PC-3 (cell line): Measurements from ENCODE around the gene JAZF1. TPM values are rescaled to one million over a fixed set of nuclear protein-coding genes. Genes with fewer than 3 reads are reported as not detected.

Experiments used
- ATAC-seq: fragments of 200-7000 bp; cut with Tn5 transposase; 2 replicates; pipeline ENCODE4 v1.9.1; 2020; ENCODE audit warnings: mild to moderate bottlenecking, moderate library complexity
- BruUV-seq: library from RNA; stranded (reverse); fragments of 400-500 nt; replicated peaks from 2 replicates; lab custom pipeline; 2021; lab: Mats Ljungman, UMichigan
- CTCF ChIA-PET: fragments of 300-600 bp; sonication (Branson Sonifier 250); formaldehyde crosslinking; loops from one replicate; lab custom pipeline; 2022; ENCODE audit warnings: antibody characterized with exemption; lab: Charles Lee
- POLR2A ChIA-PET: fragments of 300-600 bp; sonication (Branson Sonifier 250); formaldehyde crosslinking; loops from one replicate; lab custom pipeline; 2022; ENCODE audit warnings: antibody characterized with exemption; ENCODE audit not compliant: unreplicated experiment; lab: Charles Lee
- DNase-seq: peaks from one replicate; pipeline ENCODE4 v3.0.0-alpha.2; 2015
- H2AFZ ChIP-seq: fragments of 300-600 bp; sonication (generic); 2 replicates; pipeline ENCODE4 v1.6.0; 2016; ENCODE audit warnings: antibody characterized with exemption, low read length
- H3F3A ChIP-seq: fragments of 300-600 bp; sonication (generic); one replicate; pipeline ENCODE4 v1.6.0; 2017; ENCODE audit warnings: antibody characterized with exemption, low read length, control low read depth, mild to moderate bottlenecking; ENCODE audit not compliant: unreplicated experiment
- H3K27ac ChIP-seq: fragments of 300-600 bp; sonication (generic); 2 replicates; pipeline ENCODE4 v1.5.1; 2016; ENCODE audit warnings: mild to moderate bottlenecking, low read length
- H3K27me3 ChIP-seq: fragments of 300-600 bp; sonication (generic); 2 replicates; pipeline ENCODE4 v1.6.1; 2016; ENCODE audit warnings: low read length, mixed read lengths
- H3K36me3 ChIP-seq: fragments of 300-600 bp; sonication (generic); 2 replicates; pipeline ENCODE4 v1.6.1; 2016; ENCODE audit warnings: low read depth, mixed run types, low read length, mixed read lengths
- H3K4me1 ChIP-seq: fragments of 300-600 bp; sonication (generic); 2 replicates; pipeline ENCODE4 v1.5.1; 2016; ENCODE audit warnings: low read length; ENCODE audit not compliant: insufficient read depth
- H3K4me2 ChIP-seq: fragments of 300-600 bp; sonication (generic); 2 replicates; pipeline ENCODE4 v1.6.0; 2016; ENCODE audit warnings: low read length
- H3K4me3 ChIP-seq: fragments of 300-600 bp; sonication (generic); 2 replicates; pipeline ENCODE4 v1.5.1; 2016; ENCODE audit warnings: mild to moderate bottlenecking, low read length, mixed read lengths
- H3K79me2 ChIP-seq: fragments of 300-600 bp; sonication (generic); 2 replicates; pipeline ENCODE4 v1.6.1; 2017; ENCODE audit warnings: low read length, mixed read lengths
- H3K9ac ChIP-seq: fragments of 300-600 bp; sonication (generic); 2 replicates; pipeline ENCODE4 v1.6.0; 2016; ENCODE audit warnings: mild to moderate bottlenecking, low read length
- H3K9me2 ChIP-seq: fragments of 300-600 bp; sonication (generic); replicated peaks from 2 replicates; pipeline ENCODE4 v1.6.1; 2016; ENCODE audit warnings: mixed run types, low read length, mixed read lengths
- H3K9me3 ChIP-seq: fragments of 300-600 bp; sonication (generic); 2 replicates; pipeline ENCODE4 v1.6.1; 2016; ENCODE audit warnings: low read length, mixed read lengths
- H4K20me1 ChIP-seq: fragments of 300-600 bp; sonication (generic); 2 replicates; pipeline ENCODE4 v1.6.1; 2016; ENCODE audit warnings: low read length, mixed read lengths
- EZH2 ChIP-seq: fragments of 300-600 bp; sonication (generic); IDR thresholded peaks from one replicate; pipeline ENCODE4 v1.6.1; 2017; ENCODE audit warnings: antibody characterized with exemption, mild to moderate bottlenecking, low read length; ENCODE audit not compliant: unreplicated experiment
- EZH2phosphoT487 ChIP-seq: fragments of 300-600 bp; sonication (generic); IDR thresholded peaks from 2 replicates; pipeline ENCODE4 v1.6.1; 2018; ENCODE audit warnings: mild to moderate bottlenecking, antibody characterized with exemption, low read length, borderline replicate concordance
- intact Hi-C: fragments of 100-400 bp; cut with micrococcal nuclease; formaldehyde crosslinking; loops from 2 replicates; pipeline ENCODE4 v1.9.0; 2023
- total RNA-seq: library from RNA; depleted of rRNA; stranded (reverse); fragments of >200 nt; gene quantifications from 2 replicates; pipeline ENCODE4 v1.2.3, GENCODE V29; 2014
- TF ChIP-seq, protein P1 (sequence below): fragments of 300-600 bp; sonication (generic); conservative IDR thresholded peaks from 2 replicates; pipeline ENCODE4 v1.5.1; 2017; ENCODE audit warnings: antibody characterized with exemption, low read depth, mild to moderate bottlenecking, low read length

Gene JAZF1
- total RNA-seq, 1 experiment from 2014 or later = 2.3 TPM

DNA sequence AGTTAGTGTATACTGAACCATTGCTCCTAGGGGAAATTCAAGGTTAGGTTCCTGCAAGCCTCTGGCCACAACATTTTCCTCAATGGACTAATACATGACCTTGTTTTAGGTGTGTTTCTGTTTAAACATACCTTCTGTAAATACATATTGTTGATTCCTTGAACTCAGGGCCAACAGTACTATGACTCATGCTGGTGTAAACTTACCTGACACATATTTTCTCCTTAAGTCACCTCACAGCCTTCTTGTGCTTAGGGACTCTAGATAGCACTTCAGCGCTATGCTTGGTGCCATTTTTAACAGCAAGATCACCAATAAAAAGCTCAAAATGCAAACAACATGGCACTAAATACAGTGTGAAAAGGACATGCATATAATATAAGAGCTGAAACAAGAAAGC, 264.2 kb downstream of the JAZF1 start:
- Histone ChIP-seq H4K20me1 (no peaks in the 10 kb centered on the region), H3K4me1 (peaks cover 41% of the 10 kb centered on the region), H3K27me3 (no peaks in the 10 kb centered on the region), H3K9me3 (no peaks in the 10 kb centered on the region), H3K9me2 (no peaks in the 10 kb centered on the region), H2AFZ (no peak overlapping the region), H3K79me2 (no peaks in the 10 kb centered on the region), H3K9ac (no peak overlapping the region), H3K4me3 (no peak overlapping the region), H3F3A (no peaks in the 10 kb centered on the region), H3K4me2 (peak overlapping the region; percentile 20; the same call in 1 of the 2 replicates), H3K36me3 (peaks cover 5% of the 10 kb centered on the region; the same call in 1 of the 2 replicates), H3K27ac (peak overlapping the region; percentile 40; the same call in 1 of the 2 replicates)
- DNase-seq = peak; percentile 81
- ChIA-PET POLR2A (interaction anchor here (0.5 kb wide), 1 partner anchor 142 kb away, joined by 6 read pairs; no protein-coding TSS in a partner anchor), CTCF (interaction anchor here (1.0 kb wide), 1 partner anchor 720 kb away, joined by 3 read pairs; no protein-coding TSS in a partner anchor)
- no TSS peak for BruUV-seq
- TF ChIP-seq, protein P1, sequence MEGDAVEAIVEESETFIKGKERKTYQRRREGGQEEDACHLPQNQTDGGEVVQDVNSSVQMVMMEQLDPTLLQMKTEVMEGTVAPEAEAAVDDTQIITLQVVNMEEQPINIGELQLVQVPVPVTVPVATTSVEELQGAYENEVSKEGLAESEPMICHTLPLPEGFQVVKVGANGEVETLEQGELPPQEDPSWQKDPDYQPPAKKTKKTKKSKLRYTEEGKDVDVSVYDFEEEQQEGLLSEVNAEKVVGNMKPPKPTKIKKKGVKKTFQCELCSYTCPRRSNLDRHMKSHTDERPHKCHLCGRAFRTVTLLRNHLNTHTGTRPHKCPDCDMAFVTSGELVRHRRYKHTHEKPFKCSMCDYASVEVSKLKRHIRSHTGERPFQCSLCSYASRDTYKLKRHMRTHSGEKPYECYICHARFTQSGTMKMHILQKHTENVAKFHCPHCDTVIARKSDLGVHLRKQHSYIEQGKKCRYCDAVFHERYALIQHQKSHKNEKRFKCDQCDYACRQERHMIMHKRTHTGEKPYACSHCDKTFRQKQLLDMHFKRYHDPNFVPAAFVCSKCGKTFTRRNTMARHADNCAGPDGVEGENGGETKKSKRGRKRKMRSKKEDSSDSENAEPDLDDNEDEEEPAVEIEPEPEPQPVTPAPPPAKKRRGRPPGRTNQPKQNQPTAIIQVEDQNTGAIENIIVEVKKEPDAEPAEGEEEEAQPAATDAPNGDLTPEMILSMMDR = no peak
- TF ChIP-seq EZH2 (no peak), EZH2phosphoT487 (no peak)
- intact Hi-C loops = no loop called here
- peak; percentile 39 for ATAC-seq

GRCh38 chr7:27914409-27914808, 266.2 kb downstream of the JAZF1 start:
- H3K27me3 ChIP-seq = no peaks in the 10 kb centered on the region
- no peak overlapping the region for H2AFZ ChIP-seq
- H3K4me1 ChIP-seq = peaks cover 25% of the 10 kb centered on the region
- TF ChIP-seq EZH2 = no peak
- no peak for TF ChIP-seq EZH2phosphoT487
- TF ChIP-seq, protein P1 = no peak
- intact Hi-C loops = no loop called here
- H3K9me2 ChIP-seq = no peaks in the 10 kb centered on the region
- no peaks in the 10 kb centered on the region for H4K20me1 ChIP-seq
- H3K4me2 ChIP-seq = no peak overlapping the region
- BruUV-seq = no TSS peak
- ChIA-PET CTCF (no interaction called here), POLR2A (no interaction called here)
- no peak overlapping the region for H3K4me3 ChIP-seq
- ATAC-seq (no peak), DNase-seq (no peak)
- H3K36me3 ChIP-seq = peaks cover 5% of the 10 kb centered on the region; the same call in 1 of the 2 replicates
- no peaks in the 10 kb centered on the region for H3K79me2 ChIP-seq
- H3K9me3 ChIP-seq = no peaks in the 10 kb centered on the region
- no peaks in the 10 kb centered on the region for H3F3A ChIP-seq
- H3K9ac ChIP-seq = no peak overlapping the region
- H3K27ac ChIP-seq = no peak overlapping the region

GRCh38 chr7:27912751-27913150, 267.8 kb downstream of the JAZF1 start:
- Histone ChIP-seq H3K4me2 (no peak overlapping the region), H3K36me3 (peaks cover 5% of the 10 kb centered on the region; the same call in 1 of the 2 replicates), H3K9ac (no peak overlapping the region), H3F3A (no peaks in the 10 kb centered on the region), H3K9me3 (no peaks in the 10 kb centered on the region), H3K27ac (no peak overlapping the region), H3K4me1 (peaks cover 20% of the 10 kb centered on the region), H3K27me3 (no peaks in the 10 kb centered on the region), H3K4me3 (no peak overlapping the region), H4K20me1 (no peaks in the 10 kb centered on the region), H2AFZ (no peak overlapping the region), H3K9me2 (no peaks in the 10 kb centered on the region), H3K79me2 (no peaks in the 10 kb centered on the region)
- DNase-seq (no peak), ATAC-seq (no peak)
- TF ChIP-seq, protein P1 = no peak
- no peak for TF ChIP-seq EZH2phosphoT487
- no peak for TF ChIP-seq EZH2
- POLR2A ChIA-PET = no interaction called here
- CTCF ChIA-PET = no interaction called here
- intact Hi-C loops = no loop called here
- no TSS peak for BruUV-seq
